Glutamatergic neuron (in vitro differentiated cells): ENCODE data around the gene RHEX. TPM values are rescaled to one million over a fixed set of nuclear protein-coding genes. Genes with fewer than 3 reads are reported as not detected.
A peak's percentile ranks its signal among the peaks of the same experiment; 100 is the strongest.

Source experiments
- DNase-seq: peaks from one replicate; pipeline ENCODE4 v3.0.0; 2022
- H3K27ac Mint-ChIP-seq: one replicate; pipeline ENCODE4 v1.8.0; 2020; ENCODE audit warnings: mild to moderate bottlenecking, mixed read lengths, inconsistent platforms; ENCODE audit not compliant: unreplicated experiment
- H3K27me3 Mint-ChIP-seq: one replicate; pipeline ENCODE4 v1.8.0; 2020; ENCODE audit warnings: mild to moderate bottlenecking, moderate library complexity, mixed read lengths, inconsistent platforms; ENCODE audit not compliant: unreplicated experiment
- H3K36me3 Mint-ChIP-seq: one replicate; pipeline ENCODE4 v1.8.0; 2020; ENCODE audit warnings: mild to moderate bottlenecking, mixed read lengths, inconsistent platforms; ENCODE audit not compliant: unreplicated experiment
- H3K4me1 Mint-ChIP-seq: one replicate; pipeline ENCODE4 v1.8.0; 2020; ENCODE audit warnings: mild to moderate bottlenecking, low read depth, mixed read lengths, inconsistent platforms; ENCODE audit not compliant: unreplicated experiment
- H3K4me3 Mint-ChIP-seq: one replicate; pipeline ENCODE4 v1.8.0; 2020; ENCODE audit warnings: mild to moderate bottlenecking, mixed read lengths, inconsistent platforms; ENCODE audit not compliant: unreplicated experiment
- H3K9me3 Mint-ChIP-seq: one replicate; pipeline ENCODE4 v1.8.0; 2020; ENCODE audit warnings: mild to moderate bottlenecking, moderate library complexity, mixed read lengths, inconsistent platforms; ENCODE audit not compliant: unreplicated experiment
- total RNA-seq: library from RNA; stranded (reverse); fragmentation: NEBNext Ultra II Directional; extraction: Animal tissue kit (Norgen Biotek cat#: 25700); gene quantifications from one replicate; pipeline ENCODE4 v1.2.1, GENCODE V29; 2021; ENCODE audit not compliant: unreplicated experiment
- TF ChIP-seq, protein P1 (sequence below): fragments of 200-600 bp; sonication (generic); IDR thresholded peaks from one replicate; pipeline ENCODE4 v1.5.0; 2021; ENCODE audit not compliant: partially characterized antibody, unreplicated experiment

The RHEX gene
- total RNA-seq, 1 donor from 2014 or later, result not detected

DNA sequence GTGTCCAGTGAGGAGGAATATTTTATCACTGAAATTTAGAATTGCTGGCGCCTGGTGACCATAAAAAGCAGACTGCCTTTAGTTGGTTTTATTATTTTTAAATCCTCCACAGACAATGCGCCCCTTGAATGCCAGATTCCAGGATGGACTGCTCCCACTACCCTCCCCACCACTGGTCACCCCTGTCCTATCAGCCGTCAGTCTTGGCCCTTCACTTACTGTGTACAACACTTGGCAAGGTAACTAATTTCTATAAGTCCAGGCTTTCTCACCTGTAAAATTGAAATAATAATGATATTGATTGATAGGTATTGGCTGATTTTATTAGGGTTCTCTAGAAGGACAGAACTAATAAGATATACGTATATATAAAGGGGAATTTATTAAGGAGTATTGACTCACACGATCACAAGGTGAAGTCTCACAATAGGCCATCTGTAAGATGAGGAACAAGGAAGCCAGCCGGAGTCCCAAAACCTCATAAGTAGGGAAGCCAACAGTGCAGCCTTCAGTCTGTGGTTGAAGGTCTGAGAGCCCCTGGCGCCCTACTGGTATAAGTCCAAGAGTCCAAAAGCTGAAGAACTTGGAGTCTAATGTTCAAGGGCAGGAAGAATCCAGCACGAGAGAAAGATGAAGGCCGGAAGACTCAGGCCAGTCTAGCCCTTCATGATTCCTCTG is 17.8 kb downstream of the RHEX start:
- Mint-ChIP-seq H3K4me1 (peaks cover 2% of the 10 kb centered on the region), H3K27me3 (no peaks in the 10 kb centered on the region), H3K9me3 (peaks cover 2% of the 10 kb centered on the region), H3K27ac (no peak overlapping the region), H3K4me3 (no peak overlapping the region), H3K36me3 (no peaks in the 10 kb centered on the region)
- TF ChIP-seq, protein P1, sequence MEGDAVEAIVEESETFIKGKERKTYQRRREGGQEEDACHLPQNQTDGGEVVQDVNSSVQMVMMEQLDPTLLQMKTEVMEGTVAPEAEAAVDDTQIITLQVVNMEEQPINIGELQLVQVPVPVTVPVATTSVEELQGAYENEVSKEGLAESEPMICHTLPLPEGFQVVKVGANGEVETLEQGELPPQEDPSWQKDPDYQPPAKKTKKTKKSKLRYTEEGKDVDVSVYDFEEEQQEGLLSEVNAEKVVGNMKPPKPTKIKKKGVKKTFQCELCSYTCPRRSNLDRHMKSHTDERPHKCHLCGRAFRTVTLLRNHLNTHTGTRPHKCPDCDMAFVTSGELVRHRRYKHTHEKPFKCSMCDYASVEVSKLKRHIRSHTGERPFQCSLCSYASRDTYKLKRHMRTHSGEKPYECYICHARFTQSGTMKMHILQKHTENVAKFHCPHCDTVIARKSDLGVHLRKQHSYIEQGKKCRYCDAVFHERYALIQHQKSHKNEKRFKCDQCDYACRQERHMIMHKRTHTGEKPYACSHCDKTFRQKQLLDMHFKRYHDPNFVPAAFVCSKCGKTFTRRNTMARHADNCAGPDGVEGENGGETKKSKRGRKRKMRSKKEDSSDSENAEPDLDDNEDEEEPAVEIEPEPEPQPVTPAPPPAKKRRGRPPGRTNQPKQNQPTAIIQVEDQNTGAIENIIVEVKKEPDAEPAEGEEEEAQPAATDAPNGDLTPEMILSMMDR, result no peak
- no peak for DNase-seq

DNA sequence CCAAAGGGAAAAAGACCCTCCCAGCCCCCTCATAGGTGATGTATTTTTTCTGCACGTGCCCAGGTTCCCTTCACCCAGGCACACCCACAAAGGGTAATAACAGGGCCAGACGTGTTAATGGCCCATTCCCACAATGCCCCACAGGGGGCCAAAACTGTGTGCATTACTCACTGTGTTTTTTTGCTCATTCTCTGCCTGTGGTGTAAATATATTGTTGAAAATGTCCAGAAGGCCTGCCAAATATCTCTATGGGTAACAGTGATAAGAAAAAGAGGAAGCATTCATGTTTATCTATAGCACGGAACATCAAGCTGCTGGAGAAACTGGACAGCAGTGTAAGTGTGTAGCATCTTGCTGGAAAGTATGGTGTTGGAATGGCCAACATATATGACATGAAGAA is 21.9 kb downstream of the RHEX start:
- no peaks in the 10 kb centered on the region for H3K27me3 Mint-ChIP-seq
- H3K4me1 Mint-ChIP-seq, result no peaks in the 10 kb centered on the region
- peaks cover 4% of the 10 kb centered on the region for H3K9me3 Mint-ChIP-seq
- no peak overlapping the region for H3K4me3 Mint-ChIP-seq
- DNase-seq, result no peak
- TF ChIP-seq, protein P1, result peak; percentile 20
- H3K36me3 Mint-ChIP-seq, result no peaks in the 10 kb centered on the region
- no peak overlapping the region for H3K27ac Mint-ChIP-seq

DNA sequence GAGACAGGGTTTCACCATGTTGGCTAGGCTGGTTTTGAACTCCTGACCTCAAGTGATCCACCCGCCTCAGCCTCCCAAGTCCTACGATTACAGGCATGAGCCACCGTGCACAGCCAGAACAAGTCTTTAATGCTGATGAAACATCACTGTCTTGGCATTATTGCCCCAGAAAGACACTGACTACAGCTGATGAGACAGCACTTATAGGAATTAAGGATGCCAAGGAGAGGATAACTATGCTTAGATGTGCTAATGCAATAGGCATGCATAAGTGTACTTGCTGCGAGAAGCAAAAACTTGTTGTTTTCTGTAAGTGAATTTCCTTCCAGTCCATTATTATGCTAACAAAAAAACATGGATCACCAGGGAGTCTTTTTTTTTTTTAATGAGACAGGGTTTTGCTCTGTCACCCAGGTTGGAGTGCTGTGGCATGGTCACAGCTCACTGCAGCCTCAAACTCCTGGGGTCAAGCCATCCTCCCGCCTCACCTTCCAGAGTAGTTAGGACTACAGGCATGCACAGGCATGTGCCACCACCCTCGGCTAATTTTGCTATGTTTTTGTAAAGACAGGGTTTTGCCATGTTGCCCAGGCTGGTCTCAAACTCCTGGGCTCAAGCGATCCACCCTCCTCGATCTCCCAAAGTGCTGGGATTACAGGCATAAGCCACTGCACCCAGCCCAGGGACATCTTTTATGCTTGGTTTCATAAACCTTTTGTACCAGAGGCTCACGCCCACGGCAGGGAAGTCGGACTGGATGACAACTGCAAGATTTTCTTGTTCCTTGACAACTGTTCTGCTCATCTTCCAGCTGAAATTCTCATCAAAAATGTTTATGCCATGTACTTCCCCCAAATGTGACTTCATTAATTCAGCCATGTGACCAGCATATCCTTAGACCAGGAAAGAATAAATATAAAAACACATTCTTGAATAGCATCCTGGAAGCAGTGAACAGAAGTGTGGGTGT is 23.1 kb downstream of the RHEX start:
- TF ChIP-seq, protein P1, result no peak
- Mint-ChIP-seq H3K27ac (no peak overlapping the region), H3K4me1 (no peaks in the 10 kb centered on the region), H3K36me3 (no peaks in the 10 kb centered on the region), H3K27me3 (no peaks in the 10 kb centered on the region), H3K9me3 (peaks cover 4% of the 10 kb centered on the region), H3K4me3 (no peak overlapping the region)
- no peak for DNase-seq

DNA sequence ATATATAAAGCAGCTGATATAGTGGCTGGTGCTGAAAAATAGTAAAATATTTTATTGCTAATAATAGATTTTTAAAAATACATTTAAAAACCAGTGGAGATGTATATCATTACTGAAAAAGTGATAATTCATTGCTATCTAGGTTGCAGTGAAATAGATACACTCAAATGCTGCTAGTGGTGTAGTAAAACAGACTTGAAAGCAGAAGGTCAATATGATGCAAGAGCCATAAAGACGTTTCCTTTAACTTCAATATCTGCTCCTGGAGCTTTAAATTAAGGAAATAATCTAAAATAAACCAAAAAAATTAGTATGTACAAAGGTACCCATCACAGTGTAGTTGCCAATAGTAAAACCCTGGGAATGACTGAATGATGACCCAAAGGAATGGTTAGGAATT is 26.2 kb downstream of the RHEX start:
- Mint-ChIP-seq H3K36me3 (no peaks in the 10 kb centered on the region), H3K27ac (no peak overlapping the region)
- TF ChIP-seq, protein P1, result no peak

More for the DNA sequence above, 26.2 kb downstream of the RHEX start:
- DNase-seq, result no peak
- Mint-ChIP-seq H3K4me3 (no peak overlapping the region), H3K27me3 (no peaks in the 10 kb centered on the region), H3K9me3 (peaks cover 2% of the 10 kb centered on the region), H3K4me1 (no peaks in the 10 kb centered on the region)
